NCI-H1417 (cell line): ENCODE results near the gene MBD5.

Experiments
- DNase-seq, 3 experiments: peaks; one replicate each; lab custom pipeline; 2025; lab: John Stamatoyannopoulos, UW

Gene MBD5

GRCh38 chr2:148221926-148222325, 201.0 kb downstream of the MBD5 start:
- DNase-seq = no peak

- DNase-seq = no peak
These were observed 211.0 kb downstream of the MBD5 start for GRCh38 chr2:148231858-148232257.

GRCh38 chr2:148234143-148234542, 213.3 kb downstream of the MBD5 start:
- DNase-seq = no peak

- DNase-seq = no peak
These were observed 217.0 kb downstream of the MBD5 start for GRCh38 chr2:148237911-148238310.

GRCh38 chr2:148238561-148238960, 217.7 kb downstream of the MBD5 start:
- no peak for DNase-seq

GRCh38 chr2:148240838-148241237, 219.9 kb downstream of the MBD5 start:
- no peak for DNase-seq

- peak in 1 of 3 experiments; percentile 6 for DNase-seq
These were observed 223.9 kb downstream of the MBD5 start for GRCh38 chr2:148244593-148245292.

- no peak for DNase-seq
These were observed 231.1 kb downstream of the MBD5 start for GRCh38 chr2:148251993-148252392.

GRCh38 chr2:148252646-148253045, 231.8 kb downstream of the MBD5 start:
- no peak for DNase-seq

- DNase-seq = peak in 1 of 3 experiments; percentile 15
These were observed 232.8 kb downstream of the MBD5 start for GRCh38 chr2:148253685-148254084.

GRCh38 chr2:148255929-148256328, 235.0 kb downstream of the MBD5 start:
- DNase-seq = no peak

GRCh38 chr2:148257276-148257675, 236.4 kb downstream of the MBD5 start:
- no peak for DNase-seq

- DNase-seq = no peak
These were observed 237.2 kb downstream of the MBD5 start for GRCh38 chr2:148258124-148258523.

GRCh38 chr2:148259674-148260073, 238.8 kb downstream of the MBD5 start:
- peak in 1 of 3 experiments; percentile 28 for DNase-seq

- no peak for DNase-seq
These were observed 243.0 kb downstream of the MBD5 start for GRCh38 chr2:148263890-148264289.

- no peak for DNase-seq
These were observed 252.3 kb downstream of the MBD5 start for GRCh38 chr2:148273158-148273691.

GRCh38 chr2:148279216-148279615, 258.3 kb downstream of the MBD5 start:
- DNase-seq = no peak

GRCh38 chr2:148282201-148282600, 261.3 kb downstream of the MBD5 start:
- no peak for DNase-seq

- no peak for DNase-seq
These were observed 271.5 kb downstream of the MBD5 start for GRCh38 chr2:148292431-148292830.

GRCh38 chr2:148298196-148298595, 277.3 kb downstream of the MBD5 start:
- no peak for DNase-seq

GRCh38 chr2:148299616-148300015, 278.7 kb downstream of the MBD5 start:
- no peak for DNase-seq

GRCh38 chr2:148300544-148300943, 279.7 kb downstream of the MBD5 start:
- no peak for DNase-seq

GRCh38 chr2:148301362-148301761, 280.5 kb downstream of the MBD5 start:
- no peak for DNase-seq

GRCh38 chr2:148302526-148302925, 281.6 kb downstream of the MBD5 start:
- DNase-seq = no peak
